GM12872 (cell line): ENCODE results near the gene WDR20.

Experiments used
- TF ChIP-seq, protein P1 (sequence below): IDR thresholded peaks from 3 replicates; pipeline ENCODE4 v1.5.1; 2011; ENCODE audit warnings: low read depth, mild to moderate bottlenecking, low read length, moderate library complexity; ENCODE audit not compliant: insufficient read depth

WDR20 gene

DNA sequence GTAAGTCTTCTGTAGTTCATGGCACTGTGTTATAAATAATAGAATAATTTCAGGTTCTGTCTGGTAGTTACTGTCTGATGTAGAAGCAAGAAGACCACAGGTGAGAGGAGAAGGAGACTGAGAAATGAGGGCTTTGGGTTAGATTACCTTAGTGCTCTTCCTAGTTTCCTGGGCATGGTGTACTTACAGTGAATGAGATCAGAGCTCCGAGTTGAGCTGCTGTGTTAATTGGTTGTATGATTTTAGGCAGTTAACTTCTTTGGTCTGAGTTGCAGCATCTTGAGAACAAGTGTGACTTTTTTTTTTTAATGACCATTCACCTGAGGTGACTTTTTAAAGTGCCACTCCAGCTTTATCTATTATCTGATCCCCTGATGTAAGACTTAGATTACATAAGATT lies 41.5 kb downstream of the WDR20 start:
- TF ChIP-seq, protein P1, sequence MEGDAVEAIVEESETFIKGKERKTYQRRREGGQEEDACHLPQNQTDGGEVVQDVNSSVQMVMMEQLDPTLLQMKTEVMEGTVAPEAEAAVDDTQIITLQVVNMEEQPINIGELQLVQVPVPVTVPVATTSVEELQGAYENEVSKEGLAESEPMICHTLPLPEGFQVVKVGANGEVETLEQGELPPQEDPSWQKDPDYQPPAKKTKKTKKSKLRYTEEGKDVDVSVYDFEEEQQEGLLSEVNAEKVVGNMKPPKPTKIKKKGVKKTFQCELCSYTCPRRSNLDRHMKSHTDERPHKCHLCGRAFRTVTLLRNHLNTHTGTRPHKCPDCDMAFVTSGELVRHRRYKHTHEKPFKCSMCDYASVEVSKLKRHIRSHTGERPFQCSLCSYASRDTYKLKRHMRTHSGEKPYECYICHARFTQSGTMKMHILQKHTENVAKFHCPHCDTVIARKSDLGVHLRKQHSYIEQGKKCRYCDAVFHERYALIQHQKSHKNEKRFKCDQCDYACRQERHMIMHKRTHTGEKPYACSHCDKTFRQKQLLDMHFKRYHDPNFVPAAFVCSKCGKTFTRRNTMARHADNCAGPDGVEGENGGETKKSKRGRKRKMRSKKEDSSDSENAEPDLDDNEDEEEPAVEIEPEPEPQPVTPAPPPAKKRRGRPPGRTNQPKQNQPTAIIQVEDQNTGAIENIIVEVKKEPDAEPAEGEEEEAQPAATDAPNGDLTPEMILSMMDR = no peak

DNA sequence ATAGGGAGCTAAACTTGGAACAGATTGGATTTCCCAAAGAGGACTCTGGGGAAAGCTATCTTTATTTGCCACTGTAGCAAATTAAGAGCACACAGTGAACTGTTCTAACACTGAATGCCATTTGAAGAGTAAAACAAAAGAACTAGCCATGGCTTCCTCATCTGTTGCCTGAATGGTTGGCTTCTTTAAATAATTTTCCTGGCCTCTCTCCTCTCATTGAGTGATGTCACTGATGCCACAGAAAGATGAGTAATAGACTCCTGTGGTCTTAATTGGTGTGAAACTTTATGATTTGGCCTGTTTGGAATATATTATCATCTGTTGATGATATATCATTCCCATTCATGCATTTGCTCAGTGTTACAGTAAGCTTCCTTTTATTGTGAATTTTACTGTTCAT lies 42.5 kb downstream of the WDR20 start:
- TF ChIP-seq, protein P1 = no peak

DNA sequence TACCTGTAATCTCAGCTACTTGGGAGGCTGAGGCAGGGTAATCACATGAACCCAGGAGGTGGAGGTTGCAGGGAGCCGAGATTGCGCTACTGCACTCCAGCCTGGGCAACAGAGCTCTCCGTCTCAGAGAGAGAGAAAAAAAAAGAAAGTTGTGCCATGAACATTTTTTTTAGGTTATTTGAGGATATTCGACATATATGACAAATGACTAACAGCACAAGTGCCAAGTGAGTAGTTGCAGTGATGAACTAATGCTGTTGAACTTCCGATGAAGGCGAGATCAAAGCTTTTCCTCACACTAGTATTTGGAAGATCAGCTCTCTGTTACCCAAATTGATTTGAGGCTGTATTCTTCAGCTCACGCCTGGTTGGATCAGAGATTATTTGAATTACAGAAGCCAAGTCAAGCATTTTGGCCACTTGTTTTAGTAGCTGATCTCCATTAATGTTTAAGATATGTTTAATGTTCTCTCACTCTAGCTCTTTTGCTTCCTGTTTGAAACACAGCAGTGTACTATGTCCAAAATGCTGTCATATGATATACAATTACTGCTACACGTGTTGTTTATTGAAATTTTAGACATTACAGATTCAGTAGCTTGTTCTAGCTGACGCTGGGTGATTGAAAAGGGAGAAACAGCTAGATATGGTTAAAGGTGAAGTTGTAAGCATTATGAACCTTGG lies 43.4 kb downstream of the WDR20 start:
- TF ChIP-seq, protein P1 = no peak

DNA sequence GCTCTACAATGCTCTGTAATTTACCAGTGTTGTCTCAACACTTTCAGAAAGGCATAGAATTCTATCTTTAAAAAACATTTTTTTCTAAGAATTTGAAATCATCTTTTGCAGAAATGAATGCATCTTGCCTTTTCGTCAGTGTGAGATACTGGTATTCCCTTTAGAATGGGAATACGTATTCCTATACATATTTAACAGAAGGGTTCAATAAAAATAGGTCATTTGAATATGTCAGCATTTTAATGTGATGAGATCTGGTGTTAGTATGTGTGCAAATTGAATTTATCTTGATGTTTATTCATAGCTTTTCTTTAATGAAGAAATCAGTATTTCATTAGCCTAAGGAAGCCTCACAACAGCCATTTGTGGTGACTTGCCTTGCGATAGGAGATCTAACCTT lies 44.2 kb downstream of the WDR20 start:
- TF ChIP-seq, protein P1 = no peak

DNA sequence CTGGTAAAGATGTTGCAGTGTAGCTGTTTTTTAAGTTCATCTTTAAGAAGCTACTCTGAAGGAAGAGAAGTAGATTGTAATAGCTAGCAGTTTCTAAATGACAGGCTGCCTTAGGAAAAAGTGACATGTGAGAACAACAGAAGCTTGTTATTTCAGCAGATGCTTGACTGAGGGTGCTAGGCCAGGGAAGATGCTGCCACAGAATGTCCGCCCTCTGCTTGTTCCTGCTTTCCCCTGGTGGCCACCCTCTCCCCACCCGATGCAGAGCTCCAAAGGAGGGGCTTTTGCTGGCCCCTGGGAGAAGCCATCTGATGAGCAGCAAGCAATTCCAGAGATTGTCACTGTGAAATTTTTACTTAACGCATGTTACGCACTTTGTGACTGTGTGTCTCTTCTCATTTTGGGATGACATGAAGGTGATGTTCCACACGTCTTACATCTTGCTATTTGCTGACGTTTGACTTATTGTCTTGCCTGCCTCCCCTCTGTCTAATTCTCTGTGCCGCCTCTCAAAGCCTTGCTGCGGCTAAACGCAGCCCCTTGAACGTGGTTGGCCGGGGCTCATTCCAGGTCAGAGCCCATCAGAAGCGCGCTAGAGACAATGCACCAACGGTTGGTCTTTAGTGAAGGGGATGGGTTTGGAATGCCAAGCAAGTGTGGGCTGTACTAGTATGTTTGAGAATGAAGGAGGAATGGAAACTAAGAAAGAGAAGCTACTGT lies 44.8 kb downstream of the WDR20 start:
- TF ChIP-seq, protein P1 = no peak

DNA sequence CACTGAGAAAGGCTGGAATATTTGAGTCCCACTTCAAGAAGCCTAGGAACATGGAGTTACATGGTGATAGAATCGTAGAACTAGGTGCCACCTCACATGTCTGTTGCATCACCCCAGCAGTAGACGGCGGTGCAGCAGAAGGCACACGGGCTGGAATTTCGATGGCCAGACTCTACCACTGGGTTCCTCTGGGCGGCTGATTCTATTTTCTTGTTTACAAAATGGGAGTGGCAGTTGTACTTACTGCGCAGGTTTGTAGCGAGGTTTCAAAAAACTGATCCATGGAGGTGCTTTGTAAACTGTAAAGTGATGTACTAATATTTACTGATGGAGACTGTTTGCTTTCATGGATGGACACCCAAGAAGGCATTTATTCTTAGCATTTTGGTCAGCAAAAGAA lies 45.7 kb downstream of the WDR20 start:
- TF ChIP-seq, protein P1 = no peak

DNA sequence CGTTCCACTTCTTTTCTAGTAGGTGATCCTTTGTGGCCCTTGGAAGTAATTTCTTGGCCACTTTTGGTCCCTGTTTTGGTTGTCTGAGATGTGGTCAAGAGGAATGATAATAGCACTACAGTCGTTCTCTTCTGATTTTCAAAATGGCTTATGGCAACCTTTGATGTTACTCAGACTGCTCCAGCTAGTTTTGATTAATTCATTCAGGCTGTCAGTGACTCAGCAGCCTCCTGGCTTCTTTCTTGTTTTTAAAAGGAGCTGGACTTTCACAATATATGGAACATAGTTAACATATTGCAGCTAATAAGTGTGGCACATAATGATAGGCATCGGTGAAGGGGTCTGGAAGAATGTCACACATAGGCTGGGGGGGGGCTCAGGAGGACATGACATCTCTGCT lies 47.3 kb downstream of the WDR20 start:
- TF ChIP-seq, protein P1 = no peak
